AG04449 (cell line): ENCODE measurements around the gene CBR4.
"Not testable (repeated sequence)": the region's sequence is repeated elsewhere in the genome, so short reads cannot be mapped to it uniquely, and the experiment has no call there.

Source experiments
- CTCF ChIA-PET: fragments of 350-600 bp; formaldehyde crosslinking; extraction: SDS; loops from one replicate; lab custom pipeline; 2021; ENCODE audit warnings: antibody characterized with exemption; lab: Yijun Ruan, JAX
- POLR2A ChIA-PET: fragments of 400-600, 350-600 bp; formaldehyde crosslinking; extraction: SDS; loops from one replicate; lab custom pipeline; 2020; ENCODE audit warnings: antibody characterized with exemption, inconsistent platforms; lab: Yijun Ruan, JAX
- DNase-seq: peaks from one replicate; pipeline ENCODE4 v3.0.0-alpha.2; 2010; ENCODE audit warnings: low read depth, low spot score
- H3K4me3 ChIP-seq: 2 replicates; pipeline ENCODE4 v1.5.1; 2011; ENCODE audit warnings: low read depth, mild to moderate bottlenecking, control low read depth, low read length
- TF ChIP-seq, protein P1 (sequence below): IDR thresholded peaks from one replicate; pipeline ENCODE4 v1.5.1; 2011; ENCODE audit warnings: mild to moderate bottlenecking, moderate library complexity, low read length, control low read depth, inconsistent platforms; ENCODE audit not compliant: insufficient read depth; ENCODE audit errors: missing control alignments

The CBR4 gene

DNA sequence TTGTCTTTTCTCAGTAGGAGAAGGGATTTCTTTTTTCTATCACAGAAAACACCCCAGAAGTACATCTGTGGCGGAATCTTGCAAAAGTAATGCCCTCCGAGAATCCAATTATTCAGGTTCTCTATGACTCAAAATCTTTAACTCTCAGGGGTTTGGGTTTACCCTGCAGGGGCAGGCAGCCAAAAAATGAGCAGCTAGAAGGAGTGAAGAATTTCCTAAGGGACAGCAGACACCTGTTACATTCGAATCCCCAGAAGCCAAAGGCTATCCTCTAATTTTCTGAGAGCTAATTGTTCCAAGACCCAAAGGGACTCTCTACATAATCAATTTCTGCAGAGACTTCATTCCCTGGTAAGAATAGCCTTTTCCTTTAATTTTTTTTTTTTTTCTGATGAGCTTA lies 27.5 kb upstream of the CBR4 start:
- no peak overlapping the region for H3K4me3 ChIP-seq
- POLR2A ChIA-PET = no interaction called here
- DNase-seq = no peak
- TF ChIP-seq, protein P1, sequence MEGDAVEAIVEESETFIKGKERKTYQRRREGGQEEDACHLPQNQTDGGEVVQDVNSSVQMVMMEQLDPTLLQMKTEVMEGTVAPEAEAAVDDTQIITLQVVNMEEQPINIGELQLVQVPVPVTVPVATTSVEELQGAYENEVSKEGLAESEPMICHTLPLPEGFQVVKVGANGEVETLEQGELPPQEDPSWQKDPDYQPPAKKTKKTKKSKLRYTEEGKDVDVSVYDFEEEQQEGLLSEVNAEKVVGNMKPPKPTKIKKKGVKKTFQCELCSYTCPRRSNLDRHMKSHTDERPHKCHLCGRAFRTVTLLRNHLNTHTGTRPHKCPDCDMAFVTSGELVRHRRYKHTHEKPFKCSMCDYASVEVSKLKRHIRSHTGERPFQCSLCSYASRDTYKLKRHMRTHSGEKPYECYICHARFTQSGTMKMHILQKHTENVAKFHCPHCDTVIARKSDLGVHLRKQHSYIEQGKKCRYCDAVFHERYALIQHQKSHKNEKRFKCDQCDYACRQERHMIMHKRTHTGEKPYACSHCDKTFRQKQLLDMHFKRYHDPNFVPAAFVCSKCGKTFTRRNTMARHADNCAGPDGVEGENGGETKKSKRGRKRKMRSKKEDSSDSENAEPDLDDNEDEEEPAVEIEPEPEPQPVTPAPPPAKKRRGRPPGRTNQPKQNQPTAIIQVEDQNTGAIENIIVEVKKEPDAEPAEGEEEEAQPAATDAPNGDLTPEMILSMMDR = no peak
- CTCF ChIA-PET = interaction anchor here (0.9 to 1.2 kb wide), 2 partner anchors 9 to 32 kb away, joined by 3 read pairs; no protein-coding TSS in a partner anchor

DNA sequence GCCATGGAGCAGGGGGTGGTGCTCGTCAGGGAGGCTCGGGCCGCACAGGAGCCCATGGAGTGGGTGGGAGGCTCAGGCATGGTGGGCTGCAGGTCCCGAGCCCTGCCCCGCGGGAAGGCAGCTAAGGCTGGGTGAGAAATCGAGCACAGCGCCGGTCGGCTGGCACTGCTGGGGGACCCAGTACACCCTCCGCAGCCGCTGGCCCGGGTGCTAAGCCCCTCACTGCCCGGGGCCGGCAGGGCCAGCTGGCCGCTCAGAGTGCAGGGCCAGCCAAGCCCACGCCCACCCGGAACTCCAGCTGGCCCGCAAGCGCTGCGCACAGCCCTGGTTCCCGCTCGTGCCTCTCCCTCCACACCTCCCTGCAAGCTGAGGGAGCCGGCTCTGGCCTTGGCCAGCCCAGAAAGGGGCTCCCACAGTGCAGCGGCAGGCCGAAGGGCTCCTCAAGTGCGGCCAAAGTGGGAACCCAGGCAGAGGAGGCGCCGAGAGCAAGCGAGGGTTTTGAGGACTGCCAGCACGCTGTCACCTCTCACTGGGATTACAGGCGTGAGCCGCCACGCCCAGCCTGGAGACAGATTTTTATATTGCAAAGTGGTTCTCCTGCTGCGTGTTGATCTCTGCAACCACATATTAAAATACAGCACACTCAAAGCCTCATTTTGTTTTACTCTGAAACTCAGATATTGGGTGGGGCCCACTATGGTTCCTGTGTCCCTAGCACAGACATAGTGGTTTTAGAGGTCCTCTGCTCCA lies 26.0 kb upstream of the CBR4 start:
- DNase-seq, POLR2A ChIA-PET, CTCF ChIA-PET, H3K4me3 ChIP-seq: not testable (repeated sequence)

DNA sequence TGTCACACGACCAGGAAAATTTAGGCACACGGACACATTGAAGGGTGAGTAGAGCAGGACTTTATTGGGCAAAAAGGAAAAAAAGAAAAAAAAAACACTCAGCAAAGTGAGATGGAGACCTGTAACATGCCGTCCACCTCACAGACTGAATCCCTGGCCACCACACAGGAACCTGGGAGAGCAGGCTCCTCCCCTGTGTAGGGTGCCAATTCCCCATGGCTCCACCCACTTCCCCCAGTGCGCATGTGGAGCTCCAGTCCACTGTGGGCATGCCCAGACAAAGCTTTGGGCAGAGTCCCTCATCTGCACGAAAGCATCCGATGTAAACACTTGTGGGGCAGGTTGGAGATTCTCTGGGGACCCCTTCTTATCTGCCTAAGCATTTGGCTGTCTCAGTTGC lies 23.6 kb upstream of the CBR4 start:
- ChIA-PET POLR2A (no interaction called here), CTCF (interaction anchor here (1.0 to 2.1 kb wide), 2 partner anchors 9 kb away, joined by 3 to 6 read pairs; no protein-coding TSS in a partner anchor)
- no peak for DNase-seq
- TF ChIP-seq, protein P1 = no peak
- H3K4me3 ChIP-seq = no peak overlapping the region

DNA sequence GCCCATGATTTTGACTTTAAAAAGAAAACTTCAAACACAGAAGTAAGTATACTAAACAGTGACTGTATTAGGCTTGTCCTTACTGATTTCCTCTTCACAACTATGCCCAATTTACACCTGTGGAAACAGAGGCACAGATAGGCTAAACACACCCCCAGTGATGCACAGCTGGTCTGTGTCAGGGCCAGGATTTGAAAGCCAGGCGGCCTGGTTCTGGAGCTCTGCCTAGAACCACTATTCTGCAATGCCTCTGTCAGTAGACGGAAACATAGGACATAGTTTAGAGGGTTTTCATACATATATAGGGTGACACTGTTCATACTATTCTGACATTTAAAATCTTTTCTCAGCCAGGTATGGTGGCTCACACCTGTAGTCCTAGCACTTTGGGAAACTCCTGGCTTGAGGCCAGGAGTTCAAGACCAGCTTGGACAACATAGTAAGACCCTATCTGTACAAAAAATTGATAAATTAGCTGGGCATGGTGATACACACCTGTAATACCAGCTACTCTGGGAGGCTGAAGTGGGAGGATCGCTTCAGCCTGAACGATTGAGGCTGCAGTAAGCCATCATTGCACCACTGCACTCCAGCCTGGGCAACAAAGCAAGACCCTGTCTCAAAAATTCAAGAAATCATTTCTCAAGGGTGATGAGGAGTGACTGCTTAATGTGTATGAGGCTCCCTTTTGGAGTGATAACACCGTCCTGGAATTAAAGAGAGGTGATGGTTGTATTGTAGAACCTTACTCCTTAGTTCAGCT lies 23.0 kb upstream of the CBR4 start:
- TF ChIP-seq, protein P1 = no peak
- POLR2A ChIA-PET = no interaction called here
- no peak for DNase-seq
- H3K4me3 ChIP-seq = no peak overlapping the region
- CTCF ChIA-PET = interaction anchor here (0.6 to 2.1 kb wide), 4 partner anchors 8 to 533 kb away, joined by 3 to 6 read pairs (median 4); no protein-coding TSS in a partner anchor

DNA sequence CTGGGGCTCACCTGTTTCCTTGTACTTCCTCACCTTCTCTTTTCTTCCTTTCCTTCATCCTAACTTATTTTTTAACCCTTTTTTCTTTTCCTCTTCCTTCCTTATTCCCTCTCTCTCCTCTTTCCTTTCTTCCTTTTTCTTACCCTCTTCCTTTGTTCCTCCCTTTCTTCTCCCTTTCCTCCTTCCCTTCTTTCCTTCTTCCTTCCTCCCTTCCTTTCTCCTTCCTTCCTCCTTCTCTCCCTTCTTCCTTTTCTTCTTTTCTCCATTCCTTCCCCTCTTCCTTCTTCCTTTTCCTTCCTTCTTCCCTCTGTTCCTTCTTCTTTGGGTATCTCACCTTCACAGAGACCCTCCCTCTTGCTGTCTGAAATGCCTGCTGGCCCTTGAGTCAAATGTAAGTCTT lies 22.1 kb upstream of the CBR4 start:
- DNase-seq = no peak
- TF ChIP-seq, protein P1 = no peak
- CTCF ChIA-PET = interaction anchor here (1.0 to 2.1 kb wide), 2 partner anchors 7 to 534 kb away, joined by 3 to 6 read pairs; no protein-coding TSS in a partner anchor
- H3K4me3 ChIP-seq = no peak overlapping the region
- POLR2A ChIA-PET = no interaction called here

DNA sequence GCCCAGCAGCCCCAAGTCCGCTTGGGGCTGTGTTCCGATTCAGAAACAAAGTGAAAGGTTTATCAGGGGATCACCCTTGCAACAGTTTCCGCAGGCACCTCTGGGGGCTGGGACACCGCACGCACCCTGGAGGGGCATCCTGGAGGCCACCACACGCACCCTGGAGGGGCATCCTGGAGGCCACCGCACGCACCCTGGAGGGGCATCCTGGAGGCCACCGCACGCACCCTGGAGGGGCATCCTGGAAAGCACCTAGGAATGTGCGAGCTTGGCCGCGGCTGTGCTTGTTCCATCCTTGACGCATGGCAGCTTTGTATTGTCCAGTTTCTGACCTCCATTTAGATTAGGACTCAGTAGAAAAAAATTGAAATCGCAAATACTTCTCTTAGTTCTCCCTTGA lies 21.3 kb upstream of the CBR4 start:
- no peak for DNase-seq
- ChIA-PET POLR2A (no interaction called here), CTCF (no interaction called here)
- no peak overlapping the region for H3K4me3 ChIP-seq
- TF ChIP-seq, protein P1 = no peak
